ENCODE results near the gene SGPP2.

Gene SGPP2

DNA sequence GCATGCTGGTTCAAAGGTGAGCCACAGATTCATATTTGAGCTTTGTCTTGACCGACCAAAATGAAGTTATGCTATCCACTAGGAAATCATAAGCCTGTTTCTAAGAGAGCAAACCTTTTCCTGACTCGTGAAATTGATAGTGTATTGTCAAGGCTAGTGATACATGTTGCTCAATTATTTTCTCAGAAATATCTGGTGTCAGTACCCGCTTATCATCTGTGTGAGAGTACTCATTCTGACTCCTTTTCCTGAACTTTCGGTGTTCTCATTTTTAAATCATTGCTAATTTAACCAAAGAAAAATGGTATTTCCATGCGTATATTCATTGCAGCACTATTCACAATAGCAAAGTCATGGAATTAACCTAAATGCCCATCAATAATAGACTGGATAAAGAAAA, 56.2 kb downstream of the SGPP2 start:
- peaks cover 14% of the 10 kb centered on the region for H3K27me3 Mint-ChIP-seq
- H3K9me3 Mint-ChIP-seq: no peaks in the 10 kb centered on the region
- no peak overlapping the region for H3K27ac Mint-ChIP-seq
- H3K4me3 Mint-ChIP-seq: no peak overlapping the region
- ATAC-seq (no peak), DNase-seq (no peak)
- no peaks in the 10 kb centered on the region for H3K4me1 Mint-ChIP-seq

DNA sequence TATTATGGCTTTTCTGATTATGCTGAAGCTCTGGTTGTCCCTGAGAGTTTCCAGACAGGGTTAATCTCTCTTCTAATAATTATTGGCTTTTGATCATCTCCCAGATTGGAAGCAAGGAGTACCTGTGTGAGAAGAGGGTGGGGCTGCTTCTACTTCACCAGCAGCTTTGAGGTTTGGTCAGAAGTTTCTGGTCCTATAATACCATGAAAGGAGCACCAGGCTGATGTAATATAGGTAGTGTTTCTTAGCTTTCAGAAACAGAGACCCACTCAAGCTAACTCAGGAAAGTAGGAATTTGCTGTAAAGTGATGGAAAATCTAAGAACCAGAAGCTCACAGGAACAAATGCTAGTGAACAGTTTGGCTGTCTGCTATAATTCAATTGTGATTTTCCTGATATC, 57.6 kb downstream of the SGPP2 start:
- H3K4me1 Mint-ChIP-seq: no peaks in the 10 kb centered on the region
- no peaks in the 10 kb centered on the region for H3K9me3 Mint-ChIP-seq
- H3K27ac Mint-ChIP-seq: no peak overlapping the region
- H3K4me3 Mint-ChIP-seq: no peak overlapping the region
- ATAC-seq (no peak), DNase-seq (no peak)
- H3K27me3 Mint-ChIP-seq: peaks cover 18% of the 10 kb centered on the region

DNA sequence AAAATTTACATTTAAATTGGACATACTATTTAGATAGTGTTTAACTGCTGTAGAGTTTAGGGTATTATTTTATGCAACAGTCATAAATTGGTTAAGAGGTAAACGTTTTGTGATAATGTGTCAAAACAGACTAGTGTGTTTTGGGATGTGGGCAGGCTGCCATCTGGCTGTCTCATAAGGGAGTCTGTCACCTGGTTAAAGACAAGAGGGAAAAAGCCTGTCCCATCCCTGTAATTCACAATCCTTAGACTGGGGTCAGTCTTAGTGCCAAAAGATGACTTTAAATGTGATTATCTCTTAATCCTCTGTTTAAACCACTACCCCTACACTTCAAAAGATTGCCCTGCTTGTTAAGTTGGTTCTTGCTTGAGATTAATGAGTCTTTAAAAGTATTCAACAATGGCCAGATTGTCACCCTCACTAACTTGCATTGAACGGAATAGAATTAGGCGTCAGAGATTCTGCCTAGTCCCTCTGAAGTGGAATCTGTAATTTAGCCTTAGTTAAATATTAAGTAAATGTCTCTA, 59.2 kb downstream of the SGPP2 start:
- Mint-ChIP-seq H3K4me3 (no peak overlapping the region), H3K4me1 (no peaks in the 10 kb centered on the region), H3K27me3 (peaks cover 18% of the 10 kb centered on the region), H3K9me3 (no peaks in the 10 kb centered on the region), H3K27ac (no peak overlapping the region)
- ATAC-seq: no peak
- no peak for DNase-seq

DNA sequence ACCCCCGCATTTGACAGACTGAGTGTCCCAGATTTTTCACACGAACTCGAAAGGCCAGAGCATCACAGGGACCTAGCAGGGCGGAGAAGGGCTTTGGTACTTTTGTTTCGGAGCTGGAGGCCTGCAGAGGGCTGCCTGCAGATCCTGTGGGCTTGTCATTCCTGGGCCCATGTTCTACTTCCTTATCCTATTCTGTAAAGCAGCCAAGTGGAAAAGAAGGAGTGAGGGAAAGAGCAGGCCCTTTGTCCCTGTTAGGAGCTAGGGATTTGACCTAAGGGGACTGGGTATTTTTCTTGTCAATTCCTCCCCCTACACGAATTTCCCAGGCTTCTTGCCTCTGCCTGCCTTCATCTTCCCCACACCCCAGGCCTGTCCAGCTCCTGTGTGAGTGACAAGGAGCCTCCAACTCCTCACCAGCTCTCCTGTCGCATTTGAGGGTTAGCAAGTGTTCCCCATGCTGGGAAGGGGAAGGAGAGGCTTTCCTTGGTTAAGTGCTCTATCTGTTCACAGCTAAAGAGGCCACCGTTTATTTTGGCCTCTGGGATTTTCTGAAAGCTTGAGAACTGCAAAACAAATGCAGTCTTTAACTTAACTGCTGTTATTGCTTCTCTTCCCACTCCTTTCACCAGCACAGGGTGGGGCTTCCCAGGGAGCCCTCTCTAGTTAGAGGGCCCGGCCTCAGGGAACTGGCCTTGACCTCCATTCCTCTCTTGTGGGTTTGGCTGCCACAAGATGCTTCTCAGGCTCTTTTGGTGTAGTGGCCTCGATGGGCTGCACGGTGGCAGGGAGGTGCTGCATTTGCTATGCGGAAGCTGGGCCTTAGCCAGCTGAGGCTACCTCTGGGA, 61.2 kb downstream of the SGPP2 start:
- DNase-seq (no peak), ATAC-seq (no peak)
- no peak overlapping the region for H3K27ac Mint-ChIP-seq
- no peak overlapping the region for H3K4me3 Mint-ChIP-seq
- H3K9me3 Mint-ChIP-seq: no peaks in the 10 kb centered on the region
- peaks cover 18% of the 10 kb centered on the region for H3K27me3 Mint-ChIP-seq
- no peaks in the 10 kb centered on the region for H3K4me1 Mint-ChIP-seq

DNA sequence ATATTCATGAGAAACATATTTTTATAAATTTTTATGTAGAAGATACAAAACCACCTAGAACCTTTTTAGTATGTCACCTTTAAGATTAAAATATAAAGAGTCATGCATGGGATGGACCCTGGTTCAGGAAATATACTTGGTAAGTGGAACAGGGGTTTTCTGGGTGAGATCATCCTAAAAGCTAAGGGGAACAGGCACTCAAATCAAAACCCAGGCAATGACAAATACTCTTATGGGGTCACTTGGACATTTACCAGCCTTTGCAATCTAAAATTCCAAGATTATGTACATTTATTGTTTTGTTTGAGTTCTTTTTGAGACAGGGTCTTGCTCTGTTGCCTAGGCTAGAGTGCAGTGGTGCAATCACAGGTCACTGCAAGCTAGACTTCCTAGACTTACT, 65.8 kb downstream of the SGPP2 start:
- H3K4me3 Mint-ChIP-seq: no peak overlapping the region
- peaks cover 21% of the 10 kb centered on the region for H3K27me3 Mint-ChIP-seq
- ATAC-seq: no peak
- H3K27ac Mint-ChIP-seq: no peak overlapping the region
- no peaks in the 10 kb centered on the region for H3K4me1 Mint-ChIP-seq
- H3K9me3 Mint-ChIP-seq: peaks cover 0 to 17% of the 10 kb centered on the region in 2 donors
- no peak for DNase-seq

DNA sequence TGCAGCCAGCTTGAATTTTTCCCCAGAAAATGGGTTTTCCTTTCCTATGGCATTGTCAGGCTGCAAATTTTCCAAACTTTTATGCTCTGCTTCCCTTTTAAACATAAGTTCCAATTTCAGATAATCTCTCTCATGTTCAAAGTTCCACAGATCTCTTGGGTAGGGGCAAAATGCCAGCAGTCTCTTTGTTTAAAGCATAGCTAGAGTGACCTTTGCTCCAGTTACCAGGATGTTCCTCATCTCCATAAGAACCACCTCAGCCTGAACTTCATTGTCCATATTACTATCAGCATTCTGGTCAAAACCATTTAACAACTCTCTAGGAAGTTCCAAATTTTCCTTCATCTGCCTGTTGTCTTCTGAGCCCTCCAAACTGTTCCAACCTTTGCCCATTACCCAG, 68.3 kb downstream of the SGPP2 start:
- DNase-seq (no peak), ATAC-seq (no peak)
- Mint-ChIP-seq H3K9me3 (peaks cover 0 to 17% of the 10 kb centered on the region in 2 donors), H3K27ac (no peak overlapping the region), H3K4me1 (no peaks in the 10 kb centered on the region), H3K4me3 (no peak overlapping the region), H3K27me3 (peaks cover 14% of the 10 kb centered on the region)

DNA sequence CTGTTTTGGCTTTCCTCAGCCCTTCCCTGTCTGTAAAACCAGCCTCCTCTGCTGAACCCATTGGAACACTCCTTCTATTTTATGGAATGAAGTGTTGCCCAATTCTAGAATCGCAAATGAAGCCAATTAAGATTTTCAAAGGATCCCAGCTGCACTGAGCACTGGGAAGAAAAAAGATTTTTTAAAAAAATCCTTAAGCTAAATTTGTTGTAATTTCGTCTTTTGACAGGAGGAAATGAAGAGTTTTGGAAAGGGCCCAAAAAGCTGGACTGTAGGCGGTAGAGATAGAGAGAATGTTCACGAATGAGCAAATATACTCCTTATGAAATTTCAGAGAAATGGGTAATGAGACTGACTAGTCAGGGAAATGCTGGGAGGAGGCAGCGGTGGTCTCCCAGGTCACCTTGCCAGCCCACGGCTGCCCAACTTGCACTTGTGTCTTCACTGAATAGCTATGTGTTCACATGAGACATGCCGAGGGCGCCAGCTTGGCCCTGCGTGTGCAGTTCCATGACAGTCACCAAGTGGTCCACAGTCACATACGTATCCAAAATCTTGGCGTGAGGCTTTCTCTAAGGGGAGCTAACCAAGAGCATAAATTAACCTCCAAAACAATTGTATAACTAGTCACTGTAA, 69.9 kb downstream of the SGPP2 start:
- peaks cover 14% of the 10 kb centered on the region for H3K27me3 Mint-ChIP-seq
- no peak overlapping the region for H3K27ac Mint-ChIP-seq
- H3K9me3 Mint-ChIP-seq: peaks cover 0 to 17% of the 10 kb centered on the region in 2 donors
- no peak for DNase-seq
- H3K4me3 Mint-ChIP-seq: no peak overlapping the region
- no peaks in the 10 kb centered on the region for H3K4me1 Mint-ChIP-seq
- no peak for ATAC-seq

DNA sequence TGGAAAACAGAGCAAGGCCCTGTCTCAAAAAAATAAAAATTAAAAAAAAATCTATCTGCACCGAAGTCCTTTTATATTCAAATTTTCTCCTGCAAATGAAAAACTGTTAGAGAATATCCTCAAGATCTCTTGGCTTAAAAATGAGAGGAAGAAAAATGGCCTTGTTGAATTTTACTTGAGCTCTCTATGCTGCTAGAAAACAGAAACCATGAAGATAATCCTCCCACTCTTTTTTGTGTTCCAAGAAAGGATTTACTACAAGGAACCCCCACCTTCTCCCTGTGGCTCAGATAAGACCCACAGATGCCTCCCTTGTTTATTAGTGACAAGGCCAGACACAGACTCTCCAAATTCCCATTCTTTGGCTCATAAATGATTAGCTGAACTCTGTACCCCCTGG, 71.0 kb downstream of the SGPP2 start:
- H3K27me3 Mint-ChIP-seq: peaks cover 22% of the 10 kb centered on the region
- H3K27ac Mint-ChIP-seq: no peak overlapping the region
- no peaks in the 10 kb centered on the region for H3K4me1 Mint-ChIP-seq
- ATAC-seq: no peak
- DNase-seq: no peak
- H3K9me3 Mint-ChIP-seq: peaks cover 0 to 17% of the 10 kb centered on the region in 2 donors
- H3K4me3 Mint-ChIP-seq: no peak overlapping the region

DNA sequence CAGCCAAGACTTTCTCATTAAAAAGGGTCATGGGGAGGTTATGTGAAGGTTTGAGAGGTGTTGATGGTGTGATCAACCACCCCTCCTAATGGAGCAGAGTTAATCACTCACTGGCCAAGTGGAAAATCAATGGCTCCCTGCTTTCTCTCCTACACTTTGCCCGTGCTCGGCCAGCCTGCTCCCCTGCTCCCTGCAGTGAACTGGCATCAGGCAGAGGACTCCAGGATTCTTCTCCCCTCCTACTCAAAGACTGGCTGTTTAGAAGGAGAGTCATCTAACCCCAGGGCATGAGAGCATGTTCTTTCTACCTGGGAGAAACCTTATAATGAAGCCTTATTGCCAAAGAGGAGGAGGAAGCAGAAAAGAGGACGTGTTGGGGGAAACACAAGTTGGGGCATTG, 74.9 kb downstream of the SGPP2 start:
- Mint-ChIP-seq H3K27me3 (peaks cover 14% of the 10 kb centered on the region), H3K27ac (peak overlapping the region in 1 of 2 donors; percentile 23), H3K4me3 (no peak overlapping the region), H3K4me1 (peaks cover 3% of the 10 kb centered on the region), H3K9me3 (no peaks in the 10 kb centered on the region)
- ATAC-seq (no peak), DNase-seq (no peak)

DNA sequence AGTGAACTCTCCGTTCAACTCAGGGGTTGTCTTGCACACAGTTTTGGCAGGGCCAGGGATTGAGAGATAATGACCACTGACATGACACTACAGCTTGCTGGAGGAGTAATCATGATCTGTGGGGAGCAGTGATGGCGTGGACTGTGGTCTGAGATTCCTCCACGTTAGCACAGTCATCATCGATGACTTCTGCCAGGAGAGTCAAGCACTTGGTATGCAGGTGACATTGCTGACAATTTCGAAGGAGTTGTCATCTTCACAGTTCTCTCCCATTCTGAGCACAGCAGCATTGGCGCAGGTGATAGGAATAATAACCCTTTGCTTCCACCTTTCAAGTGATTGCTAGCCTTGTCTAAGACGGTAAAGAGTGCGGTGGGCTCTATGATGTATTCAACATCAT, 79.8 kb downstream of the SGPP2 start:
- no peaks in the 10 kb centered on the region for H3K9me3 Mint-ChIP-seq
- DNase-seq: no peak
- H3K4me3 Mint-ChIP-seq: no peak overlapping the region
- peaks cover 16% of the 10 kb centered on the region for H3K27me3 Mint-ChIP-seq
- H3K4me1 Mint-ChIP-seq: peaks cover 9% of the 10 kb centered on the region
- no peak for ATAC-seq
- H3K27ac Mint-ChIP-seq: no peak overlapping the region

DNA sequence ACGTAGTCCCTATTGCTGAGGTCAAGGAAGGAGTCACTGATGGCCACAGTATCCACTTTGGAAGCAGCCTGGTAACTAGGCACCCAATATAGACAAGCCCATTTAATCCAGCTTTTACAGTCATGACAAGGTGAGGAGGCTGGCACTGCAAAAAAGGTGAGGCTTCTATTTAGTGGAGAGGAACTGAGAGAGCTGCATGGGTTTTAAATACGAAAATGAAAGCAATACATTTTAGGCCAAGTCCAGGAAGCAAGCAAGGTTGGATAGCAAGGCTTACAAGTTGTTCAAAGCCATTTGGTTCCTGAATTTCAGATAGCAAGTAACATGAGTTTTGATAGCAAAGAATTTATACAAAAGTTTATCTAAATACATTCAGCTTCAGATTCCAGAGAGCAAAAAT, 80.4 kb downstream of the SGPP2 start:
- no peaks in the 10 kb centered on the region for H3K9me3 Mint-ChIP-seq
- H3K27me3 Mint-ChIP-seq: peaks cover 14% of the 10 kb centered on the region
- peaks cover 9% of the 10 kb centered on the region for H3K4me1 Mint-ChIP-seq
- no peak overlapping the region for H3K4me3 Mint-ChIP-seq
- DNase-seq: no peak
- no peak for ATAC-seq
- no peak overlapping the region for H3K27ac Mint-ChIP-seq

DNA sequence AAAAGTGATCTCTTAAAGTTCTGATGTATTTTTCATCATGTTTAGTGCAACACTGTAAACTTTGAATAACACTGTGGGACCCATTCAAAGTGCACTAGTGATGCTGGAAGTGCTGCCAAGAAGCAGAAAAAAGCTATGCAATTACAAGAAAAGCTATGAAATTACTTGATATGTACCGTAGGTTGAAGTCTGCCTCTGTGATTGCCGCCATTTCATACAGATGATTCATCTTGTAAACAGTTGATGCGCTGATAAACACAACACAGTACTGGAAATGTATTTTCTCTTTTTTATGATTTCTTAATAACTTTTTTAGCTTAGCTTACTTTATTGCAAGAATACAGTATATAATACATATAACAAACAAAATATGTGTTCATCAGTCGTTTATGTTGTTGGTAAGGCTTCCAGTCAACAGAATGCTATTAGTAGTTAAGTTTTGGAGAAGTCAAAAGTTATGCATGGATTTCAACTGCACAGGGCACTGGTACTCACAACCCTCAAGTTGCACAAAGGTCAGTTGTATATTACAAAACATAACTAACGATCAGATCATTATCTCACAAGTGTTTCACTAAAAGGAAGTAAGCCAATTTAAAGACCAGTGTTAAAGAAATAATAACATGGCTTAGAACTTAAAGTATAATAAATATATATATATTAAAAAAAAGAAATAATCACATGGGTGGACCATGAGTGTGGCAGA, 82.0 kb downstream of the SGPP2 start:
- H3K4me3 Mint-ChIP-seq: no peak overlapping the region
- peaks cover 8% of the 10 kb centered on the region for H3K27me3 Mint-ChIP-seq
- no peak for ATAC-seq
- peaks cover 9% of the 10 kb centered on the region for H3K4me1 Mint-ChIP-seq
- no peak for DNase-seq
- no peak overlapping the region for H3K27ac Mint-ChIP-seq
- no peaks in the 10 kb centered on the region for H3K9me3 Mint-ChIP-seq

DNA sequence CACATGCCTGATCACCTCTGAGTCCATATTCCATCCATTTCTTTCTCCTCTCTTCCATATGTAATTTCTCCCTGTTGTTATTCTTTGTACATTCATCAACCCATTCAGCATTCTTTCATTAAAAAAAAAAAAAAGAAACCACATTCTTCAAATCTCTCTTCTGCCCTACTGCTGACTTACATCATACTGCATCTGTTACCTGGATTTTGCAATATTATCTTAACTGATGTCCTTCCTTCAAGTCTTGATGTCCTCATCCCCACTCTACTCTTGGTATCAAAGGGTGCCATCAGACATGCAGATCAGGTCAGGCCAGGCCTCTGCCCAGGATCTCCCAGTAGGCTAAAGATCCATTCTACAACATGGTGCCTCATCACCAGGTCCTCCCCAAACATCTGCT, 90.6 kb downstream of the SGPP2 start:
- Mint-ChIP-seq H3K9me3 (peaks cover 6 to 10% of the 10 kb centered on the region in 2 donors), H3K27me3 (peaks cover 20% of the 10 kb centered on the region), H3K27ac (no peak overlapping the region), H3K4me3 (no peak overlapping the region), H3K4me1 (no peaks in the 10 kb centered on the region)
- ATAC-seq: no peak
- DNase-seq: no peak

DNA sequence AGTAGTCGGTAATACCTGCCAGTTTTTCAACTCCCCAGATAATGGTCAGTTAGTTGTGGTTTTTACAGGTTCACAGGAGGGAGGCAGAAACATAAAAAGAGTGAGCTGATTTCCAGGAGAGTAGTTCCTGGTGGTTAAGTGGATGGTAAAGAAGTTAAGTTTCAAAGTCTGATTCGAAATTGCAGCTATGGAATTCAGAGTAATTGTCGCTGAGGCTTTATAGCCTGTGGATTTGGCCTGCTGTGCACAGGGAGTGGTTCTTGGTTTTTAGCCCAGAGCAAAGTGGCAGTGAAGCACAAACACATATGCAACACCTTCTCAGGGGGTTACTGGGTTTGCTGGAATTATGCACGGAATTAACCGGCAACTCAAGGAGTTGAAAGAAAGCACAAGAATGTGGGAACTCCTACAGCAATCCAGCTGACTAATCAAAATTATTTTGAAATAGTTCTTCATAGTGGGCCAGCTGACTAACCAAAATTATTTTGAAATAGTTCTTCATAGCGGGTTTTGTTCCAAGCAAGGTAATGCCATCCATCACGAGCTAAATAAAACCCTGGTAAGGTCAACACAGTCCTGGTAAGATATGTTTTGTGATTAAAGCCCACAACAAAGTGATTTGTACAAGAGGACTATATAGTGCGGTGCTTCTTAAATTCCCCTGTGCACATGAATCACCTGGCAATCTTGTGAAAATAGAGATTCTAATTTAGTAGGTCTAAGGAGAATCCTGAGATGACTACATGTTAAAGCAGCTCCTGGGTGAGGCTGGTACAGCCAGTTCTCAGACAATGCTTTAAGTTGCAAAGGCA, 94.4 kb downstream of the SGPP2 start:
- Mint-ChIP-seq H3K27me3 (peaks cover 20% of the 10 kb centered on the region), H3K4me3 (no peak overlapping the region), H3K27ac (no peak overlapping the region), H3K4me1 (no peaks in the 10 kb centered on the region), H3K9me3 (no peaks in the 10 kb centered on the region)
- DNase-seq (no peak), ATAC-seq (no peak)

DNA sequence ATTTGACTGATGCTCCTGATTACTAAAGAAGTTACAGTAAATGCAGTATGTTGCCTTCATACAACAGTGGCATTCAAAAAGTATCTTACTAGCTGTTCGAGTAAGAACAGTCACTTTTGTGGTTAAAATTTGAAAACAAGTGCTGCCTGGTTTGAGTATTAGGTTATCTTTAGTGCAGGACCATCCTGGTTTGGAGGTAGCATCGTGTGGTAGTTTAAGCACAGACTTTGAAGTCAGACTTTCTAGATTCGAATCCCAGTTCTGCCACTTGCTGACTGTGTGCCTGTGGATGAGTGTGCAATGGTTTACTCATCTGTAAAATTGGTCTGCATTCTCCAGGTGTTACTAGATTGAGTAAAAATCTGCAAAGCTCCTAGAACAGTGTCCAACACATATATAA, 96.8 kb downstream of the SGPP2 start:
- H3K27me3 Mint-ChIP-seq: peaks cover 20% of the 10 kb centered on the region
- no peaks in the 10 kb centered on the region for H3K9me3 Mint-ChIP-seq
- no peaks in the 10 kb centered on the region for H3K4me1 Mint-ChIP-seq
- no peak overlapping the region for H3K27ac Mint-ChIP-seq
- no peak for ATAC-seq
- no peak for DNase-seq
- no peak overlapping the region for H3K4me3 Mint-ChIP-seq
